Panc1 (cell line): ENCODE data around the gene TXNDC11. TPM values are rescaled to one million over a fixed set of nuclear protein-coding genes. Genes with fewer than 3 reads are reported as not detected.

Experiments
- ATAC-seq: fragments of 200-7000 bp; cut with Tn5 transposase; 2 replicates; pipeline ENCODE4 v1.9.1; 2020; ENCODE audit warnings: mild to moderate bottlenecking, moderate library complexity
- BruUV-seq: library from RNA; stranded (reverse); fragments of 400-500 nt; replicated peaks from 2 replicates; lab custom pipeline; 2021; lab: Mats Ljungman, UMichigan
- CTCF ChIA-PET: fragments of 300-600 bp; sonication (Branson Sonifier 250); formaldehyde crosslinking; loops from one replicate; lab custom pipeline; 2022; ENCODE audit warnings: antibody characterized with exemption; lab: Charles Lee
- POLR2A ChIA-PET: fragments of 300-600 bp; sonication (Branson Sonifier 250); formaldehyde crosslinking; loops from one replicate; lab custom pipeline; 2022; ENCODE audit warnings: antibody characterized with exemption; lab: Charles Lee
- DNase-seq: peaks from one replicate; pipeline ENCODE4 v3.0.0-alpha.2; 2010; ENCODE audit warnings: low read depth, low spot score
- H3K27ac ChIP-seq: 2 replicates; pipeline ENCODE4 v1.5.1; 2011; ENCODE audit warnings: mild to moderate bottlenecking, low read length, inconsistent platforms
- H3K27me3 ChIP-seq: fragments of 200-500 bp; sonication (Bioruptor generic); 2 replicates; pipeline ENCODE4 v1.6.0; 2014; ENCODE audit warnings: low read length, inconsistent platforms; ENCODE audit not compliant: control insufficient read depth, insufficient read depth
- H3K36me3 ChIP-seq: fragments of 200-500 bp; sonication (Bioruptor generic); 2 replicates; pipeline ENCODE4 v1.5.1; 2014; ENCODE audit warnings: inconsistent platforms, mild to moderate bottlenecking, low read length, moderate library complexity; ENCODE audit not compliant: control insufficient read depth, insufficient read depth
- H3K4me1 ChIP-seq: 2 replicates; pipeline ENCODE4 v1.5.1; 2011; ENCODE audit warnings: inconsistent platforms, mild to moderate bottlenecking, low read length, moderate library complexity; ENCODE audit not compliant: control insufficient read depth, insufficient read depth
- H3K4me3 ChIP-seq, 2 experiments: 2 replicates each; pipeline ENCODE4 v1.5.1; 2011 to 2012; ENCODE audit warnings: low read depth in 2 of 2, low read length in 2 of 2, mild to moderate bottlenecking in 2 of 2, inconsistent platforms in 1 of 2, moderate library complexity in 1 of 2
- H3K9me3 ChIP-seq: fragments of 200-500 bp; sonication (Bioruptor generic); 2 replicates; pipeline ENCODE4 v1.5.1; 2014; ENCODE audit warnings: low read depth, mild to moderate bottlenecking, inconsistent platforms, low read length, moderate library complexity; ENCODE audit not compliant: control insufficient read depth, insufficient read depth
- CTCF ChIP-seq: fragments of 450-650 bp; IDR thresholded peaks from 2 replicates; pipeline ENCODE4 v1.5.1; 2017; ENCODE audit warnings: mild to moderate bottlenecking
- POLR2AphosphoS5 ChIP-seq: IDR thresholded peaks from 2 replicates; pipeline ENCODE4 v1.6.1; 2012; ENCODE audit warnings: mild to moderate bottlenecking, low read depth, low read length, moderate library complexity
- REST ChIP-seq, 2 experiments: IDR thresholded peaks; 2 replicates each; pipeline ENCODE4 v1.6.1; 2011 to 2012; ENCODE audit warnings: low read depth in 2 of 2, control low read depth in 1 of 2, low read length in 1 of 2, mild to moderate bottlenecking in 1 of 2, moderate library complexity in 1 of 2; ENCODE audit not compliant: insufficient read depth in 1 of 2
- SIN3A ChIP-seq: IDR thresholded peaks from 2 replicates; pipeline ENCODE4 v1.6.1; 2012; ENCODE audit warnings: low read depth, mild to moderate bottlenecking, low read length, moderate library complexity, borderline replicate concordance; ENCODE audit not compliant: insufficient read depth
- TCF7L2 ChIP-seq: IDR thresholded peaks from 2 replicates; pipeline ENCODE4 v1.6.1; 2011; ENCODE audit warnings: mild to moderate bottlenecking, low read depth, low read length, inconsistent platforms
- in situ Hi-C: cut with HindIII; loops from 2 replicates; pipeline ENCODE4 v1.10.0; 2016; ENCODE audit warnings: low sequenced_read_pairs, low pct_unique_long_range_greater_than_20kb
- intact Hi-C: fragments of 100-400 bp; cut with micrococcal nuclease; formaldehyde crosslinking; loops from one replicate; pipeline ENCODE4 v1.10.0; 2022; ENCODE audit not compliant: unreplicated experiment
- total RNA-seq: library from RNA; stranded (reverse); gene quantifications from one replicate; pipeline ENCODE4 v1.2.1, GENCODE V29; 2021; ENCODE audit not compliant: unreplicated experiment

TXNDC11 gene
- total RNA-seq, 1 experiment from 2014 or later, result 30.5 TPM

- CTCF ChIA-PET, result no interaction called here
- Histone ChIP-seq H3K4me3 (no peak overlapping the region), H3K27ac (no peak overlapping the region), H3K9me3 (no peaks in the 10 kb centered on the region), H3K27me3 (no peaks in the 10 kb centered on the region), H3K4me1 (peaks cover 3% of the 10 kb centered on the region), H3K36me3 (peaks cover 14% of the 10 kb centered on the region)
- ATAC-seq (no peak), DNase-seq (no peak)
- no TSS peak for BruUV-seq
- in situ Hi-C loops, result no loop called here
- TF ChIP-seq REST (IDR thresholded peaks at IDR 0.05; ENCODE audit: insufficient read depth in 1 of 2, low read depth in 2 of 2, low read length in 1 of 2), result no peak
- no peak for TF ChIP-seq TCF7L2
- TF ChIP-seq CTCF, result no peak
- TF ChIP-seq SIN3A, result no peak
- no peak for TF ChIP-seq POLR2AphosphoS5
- POLR2A ChIA-PET, result no interaction called here
- intact Hi-C loops, result no loop called here
Observed at GRCh38 chr16:11748404-11749254, 6.0 kb upstream of the TXNDC11 start.

GRCh38 chr16:11747949-11748403, 5.3 kb upstream of the TXNDC11 start:
- ChIA-PET CTCF (no interaction called here), POLR2A (interaction anchor here (0.6 kb wide), 1 partner anchor 98 kb away, joined by 5 read pairs; no protein-coding TSS in a partner anchor)
- Histone ChIP-seq H3K27me3 (no peaks in the 10 kb centered on the region), H3K36me3 (peaks cover 12% of the 10 kb centered on the region), H3K9me3 (no peaks in the 10 kb centered on the region), H3K4me1 (peaks cover 6% of the 10 kb centered on the region), H3K4me3 (no peak overlapping the region), H3K27ac (no peak overlapping the region)
- TF ChIP-seq CTCF (no peak), POLR2AphosphoS5 (no peak; the same call in 1 of the 2 replicates), REST (IDR thresholded peaks at IDR 0.05; ENCODE audit: insufficient read depth in 1 of 2, low read depth in 2 of 2, low read length in 1 of 2) (no peak), SIN3A (no peak), TCF7L2 (no peak)
- in situ Hi-C loops, result no loop called here
- DNase-seq (no peak), ATAC-seq (no peak)
- intact Hi-C loops, result no loop called here
- BruUV-seq, result no TSS peak
